ENCODE data around the gene FRMD1. TPM values are rescaled to one million over a fixed set of nuclear protein-coding genes. Genes with fewer than 3 reads are reported as not detected.

Gene FRMD1
- polyA plus RNA-seq, 3 donors = not detected

DNA sequence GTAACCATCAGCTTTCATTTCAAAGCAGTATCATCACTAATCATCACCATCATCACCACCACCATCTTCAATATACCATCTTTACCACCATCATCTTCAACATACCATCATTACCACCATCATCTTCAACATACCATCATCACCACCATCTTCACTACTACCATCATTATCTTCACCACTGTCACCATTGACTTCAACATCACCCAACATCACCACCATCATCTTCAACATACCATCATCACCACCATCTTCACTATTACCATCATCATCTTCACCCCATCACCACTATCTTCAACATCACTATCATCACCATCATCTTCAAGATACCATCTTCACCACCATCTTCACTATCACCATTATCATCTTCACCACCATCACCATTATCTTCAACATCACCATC, 40.5 kb upstream of the FRMD1 start:
- no peak for DNase-seq
- Mint-ChIP-seq H3K27me3 (ENCODE audit: low read depth in 3 of 3) (peaks cover 0 to 4% (median 0%) of the 10 kb centered on the region in 3 donors), H3K27ac (no peak overlapping the region), H3K4me3 (no peak overlapping the region), H3K36me3 (no peaks in the 10 kb centered on the region), H3K4me1 (no peaks in the 10 kb centered on the region), H3K9me3 (peaks cover 0 to 16% (median 8%) of the 10 kb centered on the region in 7 donors)
- H3K27ac ChIP-seq (ENCODE audit: low read depth in 1 of 2, low read length in 2 of 2) = no peak overlapping the region
- no peaks in the 10 kb centered on the region for H3K36me3 ChIP-seq (replicated peaks in 1 of 2; ENCODE audit: control insufficient read depth in 1 of 2, insufficient read depth in 2 of 2, low read length in 2 of 2)
- TF ChIP-seq, protein P1, sequence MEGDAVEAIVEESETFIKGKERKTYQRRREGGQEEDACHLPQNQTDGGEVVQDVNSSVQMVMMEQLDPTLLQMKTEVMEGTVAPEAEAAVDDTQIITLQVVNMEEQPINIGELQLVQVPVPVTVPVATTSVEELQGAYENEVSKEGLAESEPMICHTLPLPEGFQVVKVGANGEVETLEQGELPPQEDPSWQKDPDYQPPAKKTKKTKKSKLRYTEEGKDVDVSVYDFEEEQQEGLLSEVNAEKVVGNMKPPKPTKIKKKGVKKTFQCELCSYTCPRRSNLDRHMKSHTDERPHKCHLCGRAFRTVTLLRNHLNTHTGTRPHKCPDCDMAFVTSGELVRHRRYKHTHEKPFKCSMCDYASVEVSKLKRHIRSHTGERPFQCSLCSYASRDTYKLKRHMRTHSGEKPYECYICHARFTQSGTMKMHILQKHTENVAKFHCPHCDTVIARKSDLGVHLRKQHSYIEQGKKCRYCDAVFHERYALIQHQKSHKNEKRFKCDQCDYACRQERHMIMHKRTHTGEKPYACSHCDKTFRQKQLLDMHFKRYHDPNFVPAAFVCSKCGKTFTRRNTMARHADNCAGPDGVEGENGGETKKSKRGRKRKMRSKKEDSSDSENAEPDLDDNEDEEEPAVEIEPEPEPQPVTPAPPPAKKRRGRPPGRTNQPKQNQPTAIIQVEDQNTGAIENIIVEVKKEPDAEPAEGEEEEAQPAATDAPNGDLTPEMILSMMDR (IDR thresholded peaks at IDR 0.05) = no peak
- no peak overlapping the region for H3K4me2 ChIP-seq (replicated peaks; ENCODE audit: extremely low read depth, low read length, poor library complexity, severe bottlenecking)
- peaks cover 0 to 24% of the 10 kb centered on the region in 2 donors for H3K9me3 ChIP-seq (replicated peaks in 1 of 2; ENCODE audit: control insufficient read depth in 1 of 2, insufficient read depth in 1 of 2, low read length in 2 of 2)
- no peaks in the 10 kb centered on the region for H3K27me3 ChIP-seq (ENCODE audit: control insufficient read depth in 2 of 2, insufficient read depth in 2 of 2, low read length in 2 of 2)
- H4K20me1 ChIP-seq (ENCODE audit: insufficient read depth, low read length) = no peaks in the 10 kb centered on the region
- H3K4me1 ChIP-seq (ENCODE audit: control insufficient read depth in 1 of 2, insufficient read depth in 2 of 2, low read length in 2 of 2) = no peaks in the 10 kb centered on the region
- H3K79me2 ChIP-seq (ENCODE audit: insufficient read depth, low read length) = no peaks in the 10 kb centered on the region
- H2AFZ ChIP-seq (ENCODE audit: insufficient read depth, low read depth, low read length, poor library complexity, severe bottlenecking) = no peak overlapping the region
- no peak overlapping the region for H3K4me3 ChIP-seq (replicated peaks in 1 of 3; ENCODE audit: low read depth in 2 of 3, low read length in 3 of 3)
- H3K9ac ChIP-seq (ENCODE audit: insufficient read depth, low read length, poor library complexity, severe bottlenecking) = no peak overlapping the region
- intact Hi-C loops (cut with micrococcal nuclease) = no loop called here

DNA sequence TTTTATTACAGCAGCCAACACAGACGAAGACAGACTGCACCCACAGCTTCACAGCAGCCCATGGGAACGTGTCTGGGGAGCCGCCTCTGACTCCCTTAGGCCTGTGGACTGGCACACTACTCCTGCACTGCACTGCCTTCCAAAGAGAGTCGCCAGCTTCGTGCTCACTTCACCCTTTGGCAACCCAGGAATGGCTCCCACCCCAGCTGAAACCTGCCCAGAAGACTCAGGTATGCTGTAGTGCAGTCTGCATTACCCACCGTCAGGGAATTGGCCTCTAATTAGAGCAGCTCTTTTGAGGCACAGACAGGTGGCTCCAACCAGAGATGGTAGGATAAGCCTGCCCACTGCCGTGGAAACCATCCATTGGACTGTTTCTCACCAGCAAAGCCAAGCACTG, 39.9 kb upstream of the FRMD1 start:
- H3K36me3 ChIP-seq (replicated peaks in 1 of 2; ENCODE audit: control insufficient read depth in 1 of 2, insufficient read depth in 2 of 2, low read length in 2 of 2) = no peaks in the 10 kb centered on the region
- no peaks in the 10 kb centered on the region for H3K4me1 ChIP-seq (ENCODE audit: control insufficient read depth in 1 of 2, insufficient read depth in 2 of 2, low read length in 2 of 2)
- Mint-ChIP-seq H3K27ac (no peak overlapping the region), H3K9me3 (peaks cover 0 to 16% (median 8%) of the 10 kb centered on the region in 7 donors), H3K36me3 (no peaks in the 10 kb centered on the region), H3K27me3 (ENCODE audit: low read depth in 3 of 3) (peaks cover 0 to 4% (median 3%) of the 10 kb centered on the region in 3 donors), H3K4me3 (no peak overlapping the region), H3K4me1 (no peaks in the 10 kb centered on the region)
- no peak for DNase-seq
- intact Hi-C loops (cut with micrococcal nuclease) = no loop called here
- TF ChIP-seq, protein P1 (IDR thresholded peaks at IDR 0.05) = no peak
- no peaks in the 10 kb centered on the region for H3K79me2 ChIP-seq (ENCODE audit: insufficient read depth, low read length)
- H3K27ac ChIP-seq (ENCODE audit: low read depth in 1 of 2, low read length in 2 of 2) = no peak overlapping the region
- H2AFZ ChIP-seq (ENCODE audit: insufficient read depth, low read depth, low read length, poor library complexity, severe bottlenecking) = no peak overlapping the region
- peaks cover 0 to 24% of the 10 kb centered on the region in 2 donors for H3K9me3 ChIP-seq (replicated peaks in 1 of 2; ENCODE audit: control insufficient read depth in 1 of 2, insufficient read depth in 1 of 2, low read length in 2 of 2)
- H3K9ac ChIP-seq (ENCODE audit: insufficient read depth, low read length, poor library complexity, severe bottlenecking) = no peak overlapping the region
- H3K27me3 ChIP-seq (ENCODE audit: control insufficient read depth in 2 of 2, insufficient read depth in 2 of 2, low read length in 2 of 2) = no peaks in the 10 kb centered on the region
- H3K4me2 ChIP-seq (replicated peaks; ENCODE audit: extremely low read depth, low read length, poor library complexity, severe bottlenecking) = no peak overlapping the region
- no peak overlapping the region for H3K4me3 ChIP-seq (replicated peaks in 1 of 3; ENCODE audit: low read depth in 2 of 3, low read length in 3 of 3)
- WGBS (ENCODE audit: insufficient coverage) = 91% methylated on average over 7 of the region's 7 CpGs
- no peaks in the 10 kb centered on the region for H4K20me1 ChIP-seq (ENCODE audit: insufficient read depth, low read length)

All from CD14-positive monocyte (primary cell).